Mononuclear cell (primary cell): ENCODE results near the gene POLR2J3. TPM values are rescaled to one million over a fixed set of nuclear protein-coding genes. Genes with fewer than 3 reads are reported as not detected.
"Not testable (repeated sequence)": the region's sequence is repeated elsewhere in the genome, so short reads cannot be mapped to it uniquely, and the experiment has no call there.

Experiments
- H3K27me3 ChIP-seq: 2 replicates; pipeline ENCODE4 v1.6.0; 2011; ENCODE audit warnings: low read length, control low read depth; ENCODE audit not compliant: insufficient read depth
- H3K4me1 ChIP-seq: 2 replicates; pipeline ENCODE4 v1.5.1; 2011; ENCODE audit warnings: mild to moderate bottlenecking, low read length, control low read depth; ENCODE audit not compliant: insufficient read depth
- H3K4me3 ChIP-seq: 2 replicates; pipeline ENCODE4 v1.5.1; 2011; ENCODE audit warnings: mild to moderate bottlenecking, low read length, moderate library complexity
- H3K9me3 ChIP-seq: 2 replicates; pipeline ENCODE4 v1.5.1; 2011; ENCODE audit warnings: low read depth, mild to moderate bottlenecking, control low read depth, low read length
- total RNA-seq: library from RNA; depleted of rRNA; stranded (reverse); fragments of >200 nt; gene quantifications from one replicate; pipeline ENCODE4 v1.2.3, GENCODE V29; 2012

POLR2J3 gene
- 115 TPM for total RNA-seq

DNA sequence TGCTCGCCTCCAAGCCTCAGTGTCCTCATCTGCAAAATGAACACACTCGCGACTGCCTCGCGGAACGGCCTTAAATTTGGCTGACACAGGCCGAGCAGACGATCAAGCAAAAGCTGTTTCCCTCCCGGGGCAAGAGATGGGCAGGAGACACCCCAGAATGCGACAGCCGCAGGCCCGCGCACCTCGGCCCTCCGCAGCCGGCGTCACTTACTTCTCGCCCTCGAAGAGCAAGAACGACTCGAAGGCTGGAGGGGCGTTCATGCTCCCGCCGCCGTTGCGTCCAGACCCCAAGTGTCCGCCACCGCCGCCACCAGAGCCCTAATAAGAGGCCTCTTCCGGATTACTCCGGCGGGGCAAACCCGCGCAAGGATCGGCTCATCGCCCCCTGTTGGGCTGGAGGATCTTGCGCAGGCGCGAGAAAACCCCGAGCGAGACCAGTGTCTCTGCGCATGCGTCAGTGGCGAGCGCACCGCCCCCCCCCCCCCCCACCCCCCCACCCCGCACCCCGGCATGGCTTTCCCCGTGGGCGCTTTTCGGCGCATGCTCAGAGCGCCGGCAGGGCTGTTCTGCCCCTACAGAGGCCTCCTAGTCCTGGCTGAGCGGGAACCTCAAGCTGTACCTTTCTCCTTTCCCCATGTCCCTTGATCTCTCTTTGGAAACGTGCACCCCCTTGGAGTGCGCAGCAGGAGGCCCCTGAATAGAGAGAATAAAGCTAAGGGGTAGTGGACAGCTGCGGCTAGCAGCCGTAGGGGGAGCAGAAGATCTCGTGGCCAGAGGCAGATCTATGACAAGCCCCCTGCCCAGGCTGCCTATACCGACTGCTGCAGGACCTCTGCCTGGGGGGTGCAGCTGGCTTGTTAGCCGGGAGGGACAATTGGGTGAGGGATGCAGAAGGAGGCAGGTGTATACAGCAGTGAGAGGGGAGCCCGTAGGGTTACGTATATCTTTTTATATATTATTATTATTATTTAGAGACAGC is at the start of gene POLR2J3:
TSS of gene POLR2J3 (minus strand) at position 323 of the 979 bp plus-strand sequence. CDS start at position 261, 62 bp downstream.
- not testable (repeated sequence) for H3K27me3 ChIP-seq, H3K9me3 ChIP-seq, H3K4me1 ChIP-seq
- H3K4me3 ChIP-seq = peak within 1 kb of the TSS; percentile 67

- H3K9me3 ChIP-seq, H3K4me3 ChIP-seq, H3K4me1 ChIP-seq, H3K27me3 ChIP-seq: not testable (repeated sequence)
These were observed 45.7 kb upstream of the POLR2J3 start for GRCh38 chr7:102618122-102618521.

DNA sequence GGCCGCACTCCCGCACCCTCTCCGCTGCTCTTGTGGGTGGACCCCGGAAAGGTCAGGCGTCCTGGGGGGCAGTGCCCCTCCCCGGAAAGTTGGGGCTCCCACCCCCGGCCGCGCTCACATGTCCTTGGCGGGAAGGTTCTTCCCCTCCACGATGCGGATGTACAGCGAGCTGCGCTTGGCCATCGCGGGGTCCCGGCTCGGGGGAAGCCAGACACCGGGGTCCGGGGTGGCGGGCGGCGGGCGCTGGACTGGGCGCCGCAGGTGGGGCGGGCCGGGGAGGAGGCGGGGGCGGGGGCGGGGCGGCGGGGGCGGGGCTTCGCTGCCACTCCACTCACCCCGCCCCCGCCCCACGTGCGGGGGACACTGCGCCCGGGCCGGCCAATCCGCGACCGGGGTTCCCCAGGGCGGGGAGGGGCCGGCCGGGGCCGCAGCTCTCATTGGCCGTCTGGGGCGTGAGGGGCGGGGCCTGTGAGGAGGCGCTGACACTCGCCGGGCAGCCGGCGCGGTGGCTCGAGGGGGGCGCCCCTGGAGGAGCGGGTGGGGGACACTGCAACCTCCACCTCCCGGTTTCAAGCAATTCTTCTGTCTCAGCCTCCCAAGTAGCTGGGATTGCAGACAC is 44.2 kb upstream of the POLR2J3 start, which contains the start of gene RASA4:
TSS of gene RASA4 (minus strand) at position 250 of the 619 bp plus-strand sequence. CDS start at position 183, 67 bp downstream.
- H3K4me1 ChIP-seq = peaks cover 13% of the 10 kb centered on the region
- not testable (repeated sequence) for H3K27me3 ChIP-seq, H3K4me3 ChIP-seq, H3K9me3 ChIP-seq

DNA sequence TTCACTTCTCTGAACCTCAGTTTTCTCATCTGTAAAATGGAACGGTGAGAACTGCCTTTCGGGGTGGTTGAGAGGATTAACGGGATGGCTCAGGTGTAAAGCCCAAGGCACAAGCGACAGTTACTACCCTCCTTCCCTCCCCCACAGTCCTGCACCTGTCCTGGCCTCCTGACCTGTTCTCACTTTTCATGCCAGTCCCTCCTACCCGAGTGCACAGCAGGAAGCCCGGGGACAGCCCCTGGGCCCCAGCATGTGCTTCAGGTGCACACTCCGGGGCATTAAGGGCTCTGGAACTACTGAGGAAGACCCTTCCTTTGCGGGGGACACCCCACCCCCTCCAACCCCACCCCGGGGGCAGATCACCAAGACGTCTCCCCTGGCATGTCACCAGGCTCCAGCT is 43.5 kb upstream of the POLR2J3 start:
- not testable (repeated sequence) for H3K9me3 ChIP-seq, H3K27me3 ChIP-seq, H3K4me3 ChIP-seq
- peaks cover 13% of the 10 kb centered on the region for H3K4me1 ChIP-seq

DNA sequence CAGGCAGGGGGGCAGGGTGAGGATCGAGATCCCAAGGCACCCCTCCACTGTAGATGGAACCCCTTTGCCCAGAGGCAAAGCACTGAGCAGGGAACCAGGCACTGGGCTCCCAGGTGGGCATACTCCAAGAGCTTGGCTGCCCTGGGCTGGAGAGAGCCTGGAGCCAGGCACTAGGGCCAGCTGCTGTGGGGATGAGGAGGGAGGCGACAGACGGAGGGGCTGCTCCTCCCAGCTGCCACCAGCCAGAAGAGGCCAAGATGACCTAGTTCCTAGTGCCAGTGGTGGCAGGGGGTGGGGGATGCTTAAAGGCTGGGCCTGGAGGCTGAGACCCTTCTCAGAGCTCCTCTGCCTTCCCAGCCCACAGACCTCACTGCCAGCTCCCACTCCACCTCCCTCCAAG is 42.5 kb upstream of the POLR2J3 start:
- H3K4me1 ChIP-seq = peaks cover 13% of the 10 kb centered on the region
- not testable (repeated sequence) for H3K9me3 ChIP-seq, H3K27me3 ChIP-seq, H3K4me3 ChIP-seq

GRCh38 chr7:102614346-102614697 is 41.9 kb upstream of the POLR2J3 start:
- peaks cover 13% of the 10 kb centered on the region for H3K4me1 ChIP-seq
- not testable (repeated sequence) for H3K4me3 ChIP-seq, H3K27me3 ChIP-seq, H3K9me3 ChIP-seq

DNA sequence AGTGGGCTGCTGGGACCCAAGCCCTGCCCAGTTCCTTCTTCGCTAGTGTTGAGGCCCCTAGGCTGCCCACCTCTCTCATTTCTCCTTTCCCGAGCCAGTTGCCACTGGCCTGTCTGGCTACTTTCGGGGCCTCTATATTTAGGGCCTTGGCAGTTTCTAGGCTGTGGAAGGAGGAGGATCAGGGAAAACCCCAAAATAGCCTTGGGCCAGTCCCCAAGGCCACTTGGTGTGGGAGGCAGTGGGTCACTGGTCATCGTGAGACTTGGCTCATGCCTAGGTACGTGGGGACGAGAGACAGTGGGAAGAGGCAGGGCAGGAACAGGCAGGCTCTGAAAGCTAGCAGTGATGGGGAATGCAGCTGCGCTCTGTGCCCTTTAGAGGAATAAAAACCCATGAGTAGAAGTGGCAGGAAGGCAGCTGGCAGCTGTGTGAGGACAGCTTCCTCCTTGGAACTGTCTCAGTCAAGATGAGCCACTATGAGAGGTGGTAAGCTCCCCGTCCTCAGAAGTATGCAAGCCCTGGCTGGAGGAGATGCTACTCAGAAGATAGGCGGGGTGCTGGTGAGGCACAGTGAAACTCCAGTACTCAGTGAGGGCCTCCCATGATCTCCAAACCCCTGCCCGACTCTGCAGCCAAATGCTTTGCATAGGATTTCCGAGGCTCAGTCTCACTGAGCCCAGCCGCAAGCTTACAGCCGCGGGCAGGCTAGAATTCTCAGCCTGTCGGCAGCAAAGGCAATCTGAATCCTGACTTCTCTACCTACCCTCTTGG is 41.4 kb upstream of the POLR2J3 start:
- H3K27me3 ChIP-seq, H3K9me3 ChIP-seq, H3K4me3 ChIP-seq: not testable (repeated sequence)
- peaks cover 13% of the 10 kb centered on the region for H3K4me1 ChIP-seq

DNA sequence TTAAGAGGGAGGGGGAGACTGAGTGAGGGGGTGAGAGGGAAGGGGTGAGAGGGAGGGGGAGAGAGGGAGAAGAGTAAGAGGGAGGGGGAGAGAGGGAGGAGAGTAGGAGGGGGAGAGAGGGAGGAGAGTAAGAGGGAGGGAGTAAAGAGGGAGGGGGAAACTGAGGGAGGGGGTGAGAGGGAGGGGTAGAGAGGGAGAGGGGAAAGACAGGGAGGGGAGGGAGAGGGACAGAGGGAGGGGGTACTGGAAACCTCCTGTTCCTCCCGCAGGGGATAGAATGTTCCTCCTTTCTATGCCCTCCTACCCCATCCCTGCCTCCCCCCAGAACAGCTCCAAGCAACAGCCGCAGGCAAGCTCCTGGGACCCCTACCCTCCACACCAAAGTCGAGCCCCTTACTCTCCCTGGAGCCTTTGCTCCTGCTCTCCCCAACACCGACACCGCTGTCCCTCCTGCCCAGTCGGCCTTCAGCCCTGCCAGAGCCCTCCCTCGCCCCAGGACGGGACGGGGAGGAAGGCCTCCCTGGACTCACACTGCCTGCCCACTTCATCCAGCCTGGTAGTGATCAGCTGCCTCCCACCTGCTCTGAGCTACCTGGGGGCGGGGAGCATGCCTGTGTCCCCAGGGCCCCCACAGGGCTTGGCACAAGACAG is 39.4 kb upstream of the POLR2J3 start:
- not testable (repeated sequence) for H3K4me3 ChIP-seq, H3K4me1 ChIP-seq, H3K9me3 ChIP-seq, H3K27me3 ChIP-seq

DNA sequence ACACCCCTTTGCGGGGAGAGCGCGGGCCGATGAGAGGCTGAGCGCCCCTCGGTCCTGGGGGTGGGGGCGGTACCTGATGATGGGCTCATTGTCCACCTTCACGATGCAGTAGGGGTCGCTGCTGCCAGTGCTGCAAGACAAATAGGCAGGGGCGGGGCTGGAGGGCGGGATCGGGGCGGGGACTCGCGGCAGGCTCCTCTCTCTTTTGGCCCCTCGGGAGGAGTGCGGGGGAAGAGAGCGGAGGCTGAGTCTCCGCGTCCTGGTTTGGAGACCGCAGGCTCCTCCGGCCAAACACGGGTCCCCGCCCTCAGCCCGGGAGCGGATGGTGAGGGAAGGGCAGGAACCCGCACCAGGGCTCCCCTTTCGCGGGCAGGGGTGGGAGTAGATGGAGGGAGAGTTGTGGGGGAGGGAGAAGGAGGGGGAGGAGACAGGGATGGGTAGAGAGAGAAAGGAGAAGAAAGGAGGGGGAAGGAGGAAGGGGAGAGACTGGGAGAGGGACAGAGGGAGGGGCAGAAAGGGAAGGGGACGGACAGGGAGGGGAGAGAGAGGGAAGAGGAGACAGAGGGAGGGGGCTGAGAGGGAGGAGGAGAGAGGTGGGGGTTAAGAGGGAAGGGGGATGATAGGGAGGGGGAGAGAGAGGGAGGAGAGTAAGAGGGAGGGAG is 38.8 kb upstream of the POLR2J3 start:
- not testable (repeated sequence) for H3K27me3 ChIP-seq, H3K4me1 ChIP-seq, H3K4me3 ChIP-seq, H3K9me3 ChIP-seq

- H3K9me3 ChIP-seq, H3K27me3 ChIP-seq, H3K4me3 ChIP-seq, H3K4me1 ChIP-seq: not testable (repeated sequence)
These were observed 38.1 kb upstream of the POLR2J3 start for GRCh38 chr7:102610441-102610840.

DNA sequence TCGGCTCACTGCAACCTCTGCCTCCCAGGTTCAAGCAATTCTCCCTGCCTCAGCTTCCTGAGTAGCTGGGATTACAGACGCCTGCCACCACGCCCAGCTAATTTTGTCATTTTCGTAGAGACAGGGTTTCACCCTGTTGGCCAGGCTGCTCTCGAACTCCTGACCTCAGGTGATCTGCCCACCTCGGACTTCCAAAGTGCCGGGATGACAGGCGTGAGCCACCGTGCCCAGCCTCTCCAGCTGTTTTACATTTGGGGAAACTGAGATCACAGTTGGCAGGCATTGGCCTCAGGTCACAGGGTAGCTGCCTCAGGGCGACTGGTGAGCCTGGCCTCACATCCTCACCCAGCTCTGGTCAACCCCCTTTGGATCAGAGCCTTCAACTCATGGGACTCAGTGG is 37.4 kb upstream of the POLR2J3 start:
- H3K4me3 ChIP-seq, H3K9me3 ChIP-seq, H3K27me3 ChIP-seq, H3K4me1 ChIP-seq: not testable (repeated sequence)

DNA sequence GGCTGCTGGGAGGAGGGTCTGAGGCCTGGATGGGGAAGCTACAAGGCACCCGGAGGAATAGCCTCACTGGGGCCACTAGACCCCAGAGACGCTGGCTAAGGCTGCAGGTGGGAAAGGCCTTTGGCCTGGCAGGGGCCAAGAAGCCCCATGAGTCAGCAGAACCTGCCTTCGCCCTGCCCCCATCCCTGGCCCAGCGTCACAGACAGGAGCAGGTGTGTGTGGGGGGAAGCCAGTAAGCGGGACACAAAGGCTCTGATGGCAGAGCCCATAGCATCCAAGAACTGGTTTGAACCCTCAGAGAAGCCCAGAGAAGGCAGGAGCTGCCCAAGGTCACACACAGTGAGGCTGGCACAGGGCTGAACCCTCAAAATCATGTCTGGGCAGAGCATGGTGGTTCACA is 34.5 kb upstream of the POLR2J3 start:
- not testable (repeated sequence) for H3K27me3 ChIP-seq, H3K4me1 ChIP-seq, H3K4me3 ChIP-seq, H3K9me3 ChIP-seq

GRCh38 chr7:102604431-102605145 is 32.2 kb upstream of the POLR2J3 start:
- H3K4me3 ChIP-seq, H3K27me3 ChIP-seq, H3K4me1 ChIP-seq, H3K9me3 ChIP-seq: not testable (repeated sequence)

- H3K4me3 ChIP-seq, H3K9me3 ChIP-seq, H3K27me3 ChIP-seq, H3K4me1 ChIP-seq: not testable (repeated sequence)
These were observed 29.9 kb upstream of the POLR2J3 start for GRCh38 chr7:102602317-102602716.
